HG02981 (cell line): ENCODE data around the gene RABGAP1L.
"Not testable (repeated sequence)": the region's sequence is repeated elsewhere in the genome, so short reads cannot be mapped to it uniquely, and the experiment has no call there.

Source experiments
- ATAC-seq: cut with Tn5 transposase; IDR thresholded peaks from one replicate; pipeline ENCODE4 v1.9.1; 2021; ENCODE audit warnings: mild to moderate bottlenecking, moderate library complexity; ENCODE audit not compliant: unreplicated experiment

Gene RABGAP1L

GRCh38 chr1:174426153-174426552 is 266.8 kb downstream of the RABGAP1L start:
- no peak for ATAC-seq

GRCh38 chr1:174428033-174428432 is 268.7 kb downstream of the RABGAP1L start:
- no peak for ATAC-seq

- no peak for ATAC-seq
Observed at GRCh38 chr1:174428739-174429138, 269.4 kb downstream of the RABGAP1L start.

GRCh38 chr1:174433451-174433850 is 274.1 kb downstream of the RABGAP1L start:
- ATAC-seq = no peak

- ATAC-seq = no peak
Observed at GRCh38 chr1:174445351-174445750, 286.0 kb downstream of the RABGAP1L start.

GRCh38 chr1:174445817-174446216 is 286.5 kb downstream of the RABGAP1L start:
- ATAC-seq = no peak

- ATAC-seq = no peak
Observed at GRCh38 chr1:174447866-174448530, 288.7 kb downstream of the RABGAP1L start, which contains the start of gene GPR52. TSS of gene GPR52 (plus strand) at chr1:174447964. CDS start at chr1:174448112, 148 bp downstream.

GRCh38 chr1:174448531-174448883 is 289.2 kb downstream of the RABGAP1L start:
- no peak for ATAC-seq

- ATAC-seq = no peak
Observed at GRCh38 chr1:174448974-174449373, 289.7 kb downstream of the RABGAP1L start.

- no peak for ATAC-seq
Observed at GRCh38 chr1:174451408-174451807, 292.1 kb downstream of the RABGAP1L start.

- ATAC-seq = no peak
Observed at GRCh38 chr1:174465855-174466254, 306.5 kb downstream of the RABGAP1L start.

GRCh38 chr1:174466607-174467006 is 307.3 kb downstream of the RABGAP1L start:
- ATAC-seq = no peak

GRCh38 chr1:174469052-174469451 is 309.7 kb downstream of the RABGAP1L start:
- ATAC-seq = no peak

GRCh38 chr1:174469687-174470086 is 310.4 kb downstream of the RABGAP1L start:
- ATAC-seq = no peak

GRCh38 chr1:174479281-174479680 is 320.0 kb downstream of the RABGAP1L start:
- no peak for ATAC-seq

- ATAC-seq = no peak
Observed at GRCh38 chr1:174480324-174480723, 321.0 kb downstream of the RABGAP1L start.

GRCh38 chr1:174491606-174492005 is 332.3 kb downstream of the RABGAP1L start:
- ATAC-seq = no peak

- ATAC-seq = no peak
Observed at GRCh38 chr1:174497478-174497877, 338.2 kb downstream of the RABGAP1L start.

- not testable (repeated sequence) for ATAC-seq
Observed at GRCh38 chr1:174516755-174517154, 357.4 kb downstream of the RABGAP1L start.

- ATAC-seq = no peak
Observed at GRCh38 chr1:174519844-174520243, 360.5 kb downstream of the RABGAP1L start.

- ATAC-seq = no peak
Observed at GRCh38 chr1:174531751-174532150, 372.4 kb downstream of the RABGAP1L start.

- ATAC-seq = no peak
Observed at GRCh38 chr1:174534789-174535188, 375.5 kb downstream of the RABGAP1L start.

- no peak for ATAC-seq
Observed at GRCh38 chr1:174535207-174535606, 375.9 kb downstream of the RABGAP1L start.
